ENCODE results near the gene NRG3. TPM values are rescaled to one million over a fixed set of nuclear protein-coding genes. Genes with fewer than 3 reads are reported as not detected.

Gene NRG3
- total RNA-seq, 4 donors from 2014 or later = 0.22 to 2.4 TPM; not detected in 2

- TF ChIP-seq CTCF (IDR thresholded peaks at IDR 0.05; ENCODE audit: low read depth) = no peak
Measured at GRCh38 chr10:83007510-83007909, 1132.5 kb downstream of the NRG3 start.

- no peak for TF ChIP-seq CTCF (IDR thresholded peaks at IDR 0.05; ENCODE audit: low read depth)
Measured at GRCh38 chr10:83012866-83013265, 1137.9 kb downstream of the NRG3 start.

- no peak for TF ChIP-seq CTCF (IDR thresholded peaks at IDR 0.05; ENCODE audit: low read depth)
Measured at GRCh38 chr10:83017076-83017867, 1142.3 kb downstream of the NRG3 start.

- no peak for TF ChIP-seq CTCF (IDR thresholded peaks at IDR 0.05; ENCODE audit: low read depth)
Measured at GRCh38 chr10:83023662-83024061, 1148.7 kb downstream of the NRG3 start.

Small RNAs within 50 kb of the gene (small RNA-seq; reads per million reads assigned to genes)
- not detected for gene RNU6-441P

Measured in subcutaneous adipose tissue (tissue), 4 donors.